NB4 (cell line): ENCODE measurements around the gene NALCN.

Experiments used
- DNase-seq: peaks from one replicate; pipeline ENCODE4 v3.0.0; 2010; ENCODE audit warnings: low read depth
- H3K4me3 ChIP-seq: one replicate; pipeline ENCODE4 v1.5.1; 2011; ENCODE audit warnings: mild to moderate bottlenecking, low read depth, low read length, moderate library complexity
- CTCF ChIP-seq: IDR thresholded peaks from one replicate; pipeline ENCODE4 v1.5.1; 2012; ENCODE audit warnings: low read depth, low read length
- MAX ChIP-seq: IDR thresholded peaks from 2 replicates; pipeline ENCODE4 v1.6.1; 2011; ENCODE audit warnings: low read depth, low read length
- MYC ChIP-seq: IDR thresholded peaks from 2 replicates; pipeline ENCODE4 v1.6.1; 2011; ENCODE audit warnings: low read depth, low read length
- POLR2A ChIP-seq: IDR thresholded peaks from 2 replicates; pipeline ENCODE4 v1.6.1; 2011; ENCODE audit warnings: mild to moderate bottlenecking; ENCODE audit not compliant: insufficient read length; ENCODE audit errors: extremely low read depth

The NALCN gene

GRCh38 chr13:101053301-101054093 is 362.8 kb downstream of the NALCN start:
- TF ChIP-seq POLR2A (no peak), MYC (no peak), MAX (no peak), CTCF (no peak)
- no peak overlapping the region for H3K4me3 ChIP-seq
- DNase-seq = no peak

GRCh38 chr13:101049166-101049850 is 367.0 kb downstream of the NALCN start:
- H3K4me3 ChIP-seq = no peak overlapping the region
- TF ChIP-seq MAX (no peak), POLR2A (no peak), CTCF (no peak), MYC (no peak)
- DNase-seq = no peak

- no peak overlapping the region for H3K4me3 ChIP-seq
- DNase-seq = no peak
- TF ChIP-seq MAX = no peak
- no peak for TF ChIP-seq CTCF
- TF ChIP-seq POLR2A = no peak
- no peak for TF ChIP-seq MYC
Observed at GRCh38 chr13:101036546-101036945, 379.8 kb downstream of the NALCN start.

GRCh38 chr13:101035119-101035620 is 381.1 kb downstream of the NALCN start:
- no peak for DNase-seq
- TF ChIP-seq POLR2A (no peak), CTCF (no peak), MYC (no peak), MAX (no peak)
- H3K4me3 ChIP-seq = no peak overlapping the region

- TF ChIP-seq CTCF (no peak), MAX (no peak), POLR2A (no peak), MYC (no peak)
- H3K4me3 ChIP-seq = no peak overlapping the region
- DNase-seq = no peak
Observed at GRCh38 chr13:101026736-101027398, 389.4 kb downstream of the NALCN start.
